ENCODE data around the gene WDR38.
"Not testable (repeated sequence)": the region's sequence is repeated elsewhere in the genome, so short reads cannot be mapped to it uniquely, and the experiment has no call there.

Gene WDR38

DNA sequence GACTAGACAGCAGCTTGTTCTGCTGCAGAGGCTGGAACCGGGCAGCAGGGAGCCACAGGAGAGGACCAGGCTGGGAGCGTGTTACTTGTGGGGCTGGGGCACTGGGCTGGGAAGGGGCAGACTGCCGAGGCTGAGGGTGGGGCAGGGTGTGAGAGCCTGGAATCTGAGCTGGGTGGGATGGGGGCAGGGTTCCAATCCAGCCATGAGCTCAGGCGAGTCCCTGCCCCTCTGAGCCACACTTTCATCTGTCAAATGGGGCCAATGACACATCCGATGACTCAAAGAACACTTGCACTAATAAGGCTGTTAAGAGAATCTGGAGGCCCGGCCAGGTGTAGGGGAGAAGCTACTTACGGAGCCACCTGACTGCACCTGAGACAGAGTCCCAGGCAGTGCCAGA is 18.7 kb upstream of the WDR38 start:
- DNase-seq: no peak

- peak; percentile 6 for DNase-seq
Measured at GRCh38 chr9:124835026-124835557, 18.2 kb upstream of the WDR38 start.

- not testable (repeated sequence) for DNase-seq
Measured at GRCh38 chr9:124838132-124838531, 15.1 kb upstream of the WDR38 start.

DNA sequence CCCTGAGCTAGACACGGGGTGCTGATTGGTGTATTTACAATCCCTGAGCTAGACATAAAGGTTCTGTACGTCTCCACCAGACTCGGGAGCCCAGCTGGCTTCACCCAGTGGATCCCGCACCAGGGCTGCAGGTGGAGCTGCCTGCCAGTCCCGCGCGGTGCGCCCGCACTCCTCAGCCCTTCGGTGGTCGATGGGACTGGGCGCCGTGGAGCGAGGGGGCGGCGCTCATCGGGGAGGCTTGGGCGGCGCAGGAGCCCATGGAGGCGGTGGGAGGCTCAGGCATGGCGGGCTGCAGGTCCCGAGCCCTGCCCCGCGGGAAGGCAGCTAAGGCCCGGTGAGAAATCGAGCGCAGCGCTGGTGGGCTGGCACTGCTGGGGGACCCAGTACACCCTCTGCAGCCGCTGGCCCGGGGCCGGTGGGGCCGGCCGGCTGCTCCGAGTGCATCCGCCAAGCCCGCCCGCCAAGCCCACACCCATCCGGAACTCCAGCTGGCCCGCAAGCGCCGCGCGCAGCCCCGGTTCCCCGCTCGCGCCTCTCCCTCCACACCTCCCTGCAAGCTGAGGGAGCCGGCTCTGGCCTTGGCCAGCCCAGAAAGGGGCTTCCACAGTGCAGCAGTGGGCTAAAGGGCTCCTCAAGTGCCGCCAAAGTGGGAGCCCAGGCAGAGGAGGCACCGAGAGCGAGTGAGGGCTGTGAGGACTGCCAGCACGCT is 14.5 kb upstream of the WDR38 start:
- not testable (repeated sequence) for DNase-seq

DNA sequence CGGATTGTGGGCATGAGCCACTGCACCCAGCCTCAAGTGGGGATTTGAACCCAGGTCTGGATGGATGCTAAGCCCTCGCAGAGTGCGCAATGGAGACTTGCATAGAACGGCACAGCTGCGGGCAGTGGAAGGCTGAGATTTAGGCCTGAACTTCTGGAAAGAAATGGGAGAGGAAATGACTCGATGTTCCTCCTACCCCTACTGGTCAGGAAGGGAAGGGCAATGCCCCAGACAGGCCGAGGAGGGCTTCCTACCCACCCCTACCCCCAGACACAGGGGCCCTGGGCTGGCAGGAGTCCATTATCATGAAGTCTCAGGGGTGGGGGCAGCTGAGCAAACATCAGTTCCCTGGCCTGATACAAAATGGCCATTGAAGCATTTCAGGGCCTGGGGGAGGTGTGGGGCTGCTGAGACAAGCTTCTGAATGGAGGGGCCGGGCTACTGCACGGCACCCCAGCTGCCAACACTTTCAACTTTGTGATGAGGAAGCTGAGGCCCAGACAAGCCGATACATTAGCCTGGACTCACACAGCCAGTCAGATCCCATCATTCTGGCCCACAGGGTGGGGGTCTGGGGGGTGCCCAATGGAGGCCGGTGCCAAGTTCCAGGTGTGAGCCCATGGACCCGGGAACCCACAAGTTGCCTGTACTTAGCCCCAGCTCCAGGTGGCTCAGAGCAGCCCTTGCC is 13.5 kb upstream of the WDR38 start:
- no peak for DNase-seq

DNA sequence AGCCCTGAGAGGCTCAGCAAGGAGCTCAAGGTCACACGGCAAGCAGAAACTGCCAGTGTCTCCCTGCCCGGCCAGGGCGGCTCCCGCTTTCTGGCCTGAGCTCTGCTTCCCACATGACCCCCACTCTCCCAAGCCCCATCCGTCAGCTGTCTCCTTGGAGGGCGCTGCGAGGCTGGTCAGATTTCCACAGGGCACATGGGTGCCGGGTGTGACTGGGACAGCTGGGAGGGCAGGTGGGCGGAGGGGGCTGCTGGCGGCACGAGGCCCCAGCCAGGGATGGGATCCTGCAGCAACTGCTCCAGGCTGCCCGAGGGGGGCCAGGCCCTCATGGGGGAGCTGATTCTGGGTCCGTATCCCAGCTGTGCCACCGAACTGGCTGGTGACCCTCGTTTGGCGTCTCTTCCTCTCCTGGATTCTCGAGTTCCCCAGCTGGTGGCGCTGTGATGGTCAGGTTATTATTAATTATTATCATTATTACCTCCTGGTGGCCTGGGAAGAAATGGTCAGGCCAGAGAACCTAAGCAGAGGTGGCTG is 12.9 kb upstream of the WDR38 start:
- no peak for DNase-seq

- DNase-seq: no peak
Measured at GRCh38 chr9:124841075-124841821, 12.0 kb upstream of the WDR38 start.

- no peak for DNase-seq
Measured at GRCh38 chr9:124843456-124844034, 9.7 kb upstream of the WDR38 start.

- DNase-seq: no peak
Measured at GRCh38 chr9:124844291-124844690, 9.0 kb upstream of the WDR38 start.

DNA sequence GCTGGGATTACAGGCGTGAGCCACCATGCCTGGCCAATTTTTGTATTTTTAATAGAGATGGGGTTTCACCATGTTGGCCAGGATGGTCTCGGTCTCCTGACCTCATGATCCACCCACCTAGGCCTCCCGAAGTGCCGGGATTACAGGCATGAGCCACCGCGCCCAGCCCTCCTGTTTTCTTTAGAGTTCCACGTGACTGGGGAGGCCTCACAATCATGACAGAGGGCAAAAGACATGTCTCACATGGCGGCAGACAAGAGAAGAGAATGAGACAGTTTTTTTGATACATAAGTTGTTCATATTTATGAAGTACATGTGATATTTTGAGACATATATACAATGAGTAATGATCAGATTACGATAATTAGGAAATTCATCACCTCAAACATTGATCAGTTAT is 6.8 kb upstream of the WDR38 start:
- DNase-seq: not testable (repeated sequence)

GRCh38 chr9:124846969-124847368 is 6.3 kb upstream of the WDR38 start:
- no peak for DNase-seq

- no peak for DNase-seq
Measured at GRCh38 chr9:124849801-124850200, 3.5 kb upstream of the WDR38 start.

DNA sequence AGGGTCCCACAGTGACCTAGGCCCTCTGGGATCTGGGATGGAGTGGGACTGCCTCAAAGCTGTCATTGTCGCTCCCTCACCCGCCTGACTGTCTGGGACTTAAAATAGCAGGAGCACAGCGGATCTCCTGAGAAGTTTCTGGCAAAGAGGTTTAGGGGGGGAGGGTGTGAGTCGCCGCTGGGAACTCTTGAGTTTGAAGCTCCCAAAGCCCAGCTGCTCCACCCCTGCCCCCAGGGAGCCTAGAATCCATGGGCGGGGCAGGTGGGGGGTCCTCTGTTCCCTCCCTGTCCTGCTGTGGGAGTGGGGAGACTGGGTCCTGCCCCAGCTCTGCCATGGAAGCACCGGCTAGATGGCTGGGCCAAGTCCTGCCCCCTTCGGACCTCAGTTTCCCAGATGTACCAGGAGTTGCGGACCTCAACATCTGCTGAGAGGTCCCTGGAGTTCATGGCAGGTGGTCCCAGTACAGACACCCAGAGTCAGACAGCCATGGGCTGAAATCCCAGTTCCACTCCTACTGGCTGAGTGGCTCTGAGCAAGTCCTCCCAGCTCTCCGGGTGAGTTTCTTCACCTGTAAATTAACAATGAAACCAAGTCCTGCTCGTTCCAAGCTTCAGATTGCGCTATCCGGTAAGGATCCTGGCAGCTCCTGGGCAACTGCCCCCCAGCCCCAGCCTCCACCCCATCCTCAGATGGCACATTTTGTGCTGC is 985 bp upstream of the WDR38 start:
- no peak for DNase-seq

DNA sequence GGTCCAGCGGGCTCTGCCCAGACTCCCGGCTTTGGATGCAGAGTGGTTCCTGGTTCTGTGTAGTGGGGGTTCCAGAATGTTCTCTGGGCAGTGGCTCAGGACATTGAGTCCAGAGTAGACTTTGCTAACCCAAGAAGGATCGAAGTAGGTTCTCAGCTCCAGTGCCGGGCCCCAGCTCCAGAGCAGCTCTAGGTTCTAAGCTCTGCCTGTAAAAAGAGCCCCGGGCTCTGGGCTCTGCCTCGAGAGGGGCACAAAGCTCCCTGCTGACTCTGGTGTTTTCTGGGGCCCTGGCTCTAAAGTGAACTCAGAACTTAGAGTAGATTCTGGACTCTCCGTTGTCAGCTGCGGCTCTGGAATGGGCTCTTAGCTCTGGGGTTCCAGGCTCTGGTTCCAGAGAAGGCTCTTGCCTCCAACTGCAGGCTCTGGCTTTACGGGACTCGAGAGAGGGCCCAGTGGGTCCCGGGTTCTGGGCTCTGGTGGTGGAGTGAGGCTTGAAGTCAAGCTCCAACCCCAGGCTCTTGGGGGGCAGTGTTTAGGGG is 414 bp downstream of the WDR38 start:
- DNase-seq: no peak

DNA sequence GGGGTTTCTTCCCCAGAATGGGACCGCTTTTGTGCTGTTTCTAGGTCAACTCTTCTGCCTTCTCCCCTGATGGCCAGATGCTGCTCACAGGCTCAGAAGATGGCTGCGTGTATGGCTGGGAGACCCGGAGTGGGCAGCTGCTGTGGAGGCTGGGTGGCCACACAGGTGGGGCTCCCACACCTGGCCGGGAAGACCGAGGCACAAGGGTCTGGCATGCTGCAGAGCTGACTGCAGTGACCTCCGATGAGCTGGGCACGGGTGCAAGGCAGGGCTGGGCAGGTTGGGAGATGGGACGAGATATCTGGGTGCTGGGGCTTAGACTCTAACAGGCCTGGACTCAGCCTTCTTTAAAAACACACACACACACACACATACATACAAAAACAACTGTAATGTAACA is 901 bp downstream of the WDR38 start:
- DNase-seq: no peak

DNA sequence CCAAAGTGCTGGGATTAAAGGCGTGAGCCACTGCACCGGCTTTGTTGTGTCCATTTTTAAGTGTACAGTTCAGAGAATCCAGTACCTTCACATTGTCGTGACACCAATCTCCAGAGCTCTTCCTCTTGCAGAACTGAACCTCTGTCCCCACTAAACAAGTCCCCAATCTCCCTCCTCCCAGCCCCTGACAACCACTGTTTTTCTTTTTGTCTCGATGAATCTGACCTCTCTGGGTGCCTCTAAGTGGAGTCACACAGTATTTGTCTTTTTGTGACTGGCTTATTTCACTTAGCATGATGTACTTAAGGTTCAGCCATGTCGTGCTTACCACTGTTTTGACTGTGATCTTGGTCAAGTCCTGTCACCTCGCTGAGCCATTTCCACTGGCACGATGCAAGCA is 1.6 kb downstream of the WDR38 start:
- DNase-seq: no peak

GRCh38 chr9:124855566-124855943 is 2.3 kb downstream of the WDR38 start:
- DNase-seq: no peak

DNA sequence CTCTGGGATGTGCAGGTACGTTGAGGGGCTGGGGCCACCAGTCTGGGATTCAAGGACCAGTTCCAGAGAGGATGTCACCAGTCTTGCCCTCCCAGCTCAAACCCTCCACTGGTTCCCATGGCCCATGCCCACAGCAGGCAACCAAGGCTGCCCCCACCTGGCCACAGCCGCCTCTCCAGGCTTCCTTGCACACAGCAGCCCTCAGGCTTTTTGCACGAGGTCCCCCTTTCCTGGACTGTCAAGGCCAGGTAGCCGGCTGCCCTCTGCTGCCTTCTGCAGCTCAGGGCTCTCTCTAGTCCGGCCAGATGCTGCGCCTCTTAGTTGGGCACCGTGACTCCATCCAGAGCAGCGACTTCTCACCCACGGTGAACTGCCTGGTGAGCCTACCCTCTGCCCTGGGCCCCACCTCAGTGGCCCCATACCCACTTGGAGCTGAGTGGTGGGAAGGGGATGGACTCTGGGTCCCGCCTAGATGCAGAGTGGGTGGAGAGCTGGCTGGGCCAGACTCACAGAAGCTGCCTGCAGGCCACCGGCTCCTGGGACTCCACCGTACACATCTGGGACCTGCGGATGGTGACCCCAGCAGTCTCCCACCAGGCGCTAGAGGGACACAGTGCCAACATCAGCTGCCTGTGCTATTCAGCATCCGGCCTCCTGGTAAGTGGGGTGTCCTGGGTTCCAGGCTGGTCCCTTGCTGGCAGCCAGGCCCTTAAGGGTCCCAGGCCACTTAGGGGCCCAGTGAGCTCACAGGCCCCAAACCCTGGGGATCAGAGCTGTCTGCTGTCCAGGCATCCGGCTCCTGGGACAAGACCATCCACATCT is 2.9 kb downstream of the WDR38 start:
- DNase-seq: no peak

DNA sequence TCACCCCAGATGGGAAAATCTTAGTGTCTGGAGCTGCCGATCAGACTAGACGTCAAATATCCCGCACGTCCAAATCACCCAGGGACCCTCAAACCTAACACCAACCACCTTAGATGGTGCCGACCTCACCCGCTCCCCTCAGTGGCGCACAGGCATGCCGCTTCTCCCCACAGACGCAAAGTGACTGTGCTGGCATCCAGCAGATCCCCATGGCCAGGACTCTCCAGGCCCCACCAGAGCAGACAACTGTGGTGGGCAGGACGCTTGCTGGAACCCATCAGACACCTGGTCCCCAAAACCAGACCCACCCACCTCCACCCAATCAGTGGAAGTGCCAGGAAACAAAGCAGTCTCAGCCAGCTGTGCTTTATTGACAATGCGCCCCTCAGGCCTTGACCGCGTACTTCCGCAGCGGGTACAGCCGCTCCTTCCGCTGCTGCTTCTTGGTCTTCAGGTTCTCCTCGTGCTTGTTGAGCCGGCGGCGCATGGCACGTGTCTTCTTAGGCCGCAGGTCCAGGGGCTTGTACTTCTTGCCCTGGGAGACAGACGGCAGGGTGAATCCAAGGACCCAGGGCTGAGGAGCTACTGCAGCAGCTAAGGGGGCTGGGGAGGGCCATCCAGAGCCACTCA is 4.4 kb downstream of the WDR38 start:
- DNase-seq: no peak

GRCh38 chr9:124858330-124859046 is 5.2 kb downstream of the WDR38 start:
- DNase-seq: no peak
